ENCODE data around the gene MCM9. TPM values are rescaled to one million over a fixed set of nuclear protein-coding genes. Genes with fewer than 3 reads are reported as not detected.
A peak's percentile ranks its signal among the peaks of the same experiment; 100 is the strongest.

The MCM9 gene
- total RNA-seq, 2 donors from 2014 or later: 13.6 to 24.8 TPM

- no peak for TF ChIP-seq POLR2AphosphoS5 (IDR thresholded peaks at IDR 0.05)
- no peak for TF ChIP-seq POLR2A (IDR thresholded peaks at IDR 0.05)
- no peak for TF ChIP-seq CTCF (IDR thresholded peaks at IDR 0.05)
- DNase-seq (ENCODE audit: low spot score): no peak
- Histone ChIP-seq H3K27ac (no peak overlapping the region), H3K9me3 (no peaks in the 10 kb centered on the region), H3K4me3 (no peak overlapping the region), H3K36me3 (no peaks in the 10 kb centered on the region), H3K4me1 (replicated peaks) (no peaks in the 10 kb centered on the region), H3K27me3 (replicated peaks; ENCODE audit: insufficient read depth) (no peaks in the 10 kb centered on the region)
- intact Hi-C loops (cut with DNase I): no loop called here
- 63% methylated on average over 2 of the region's 2 CpGs for WGBS
These were observed 32.3 kb upstream of the MCM9 start for GRCh38 chr6:118967239-118967638.

GRCh38 chr6:118965843-118966370 is 30.9 kb upstream of the MCM9 start:
- no peak for TF ChIP-seq POLR2AphosphoS5 (IDR thresholded peaks at IDR 0.05)
- no peak for TF ChIP-seq CTCF (IDR thresholded peaks at IDR 0.05)
- TF ChIP-seq POLR2A (IDR thresholded peaks at IDR 0.05): no peak
- 78% methylated on average over 2 of the region's 2 CpGs for WGBS
- intact Hi-C loops (cut with DNase I): no loop called here

DNA sequence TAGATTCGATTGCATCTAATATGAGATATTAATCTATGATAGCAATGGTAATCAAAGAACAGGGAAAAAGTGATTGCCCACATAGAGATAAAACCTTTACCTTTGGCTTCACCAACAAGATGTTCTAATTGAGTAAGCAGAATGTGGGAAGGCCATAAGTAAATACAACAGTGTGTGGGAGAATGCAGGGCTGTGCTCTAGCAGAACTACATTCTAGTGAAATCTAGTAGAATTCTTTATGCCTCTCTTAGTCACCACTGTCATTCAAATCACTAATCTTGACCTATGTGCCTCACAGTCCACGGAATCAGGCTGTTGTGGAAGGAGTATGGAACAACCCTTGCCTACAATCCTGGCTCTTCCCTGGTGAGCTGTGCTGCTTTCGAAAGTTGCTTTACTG is 30.4 kb upstream of the MCM9 start:
- intact Hi-C loops (cut with DNase I): no loop called here
- no peaks in the 10 kb centered on the region for H3K4me1 ChIP-seq (replicated peaks)
- no peak for DNase-seq (ENCODE audit: low spot score)
- 84% methylated on average over 3 of the region's 3 CpGs for WGBS
- H3K27me3 ChIP-seq (replicated peaks; ENCODE audit: insufficient read depth): no peaks in the 10 kb centered on the region
- no peaks in the 10 kb centered on the region for H3K36me3 ChIP-seq
- H3K27ac ChIP-seq: no peak overlapping the region
- H3K4me3 ChIP-seq: no peak overlapping the region
- no peak for TF ChIP-seq POLR2A (IDR thresholded peaks at IDR 0.05)
- TF ChIP-seq CTCF (IDR thresholded peaks at IDR 0.05): no peak
- no peak for TF ChIP-seq POLR2AphosphoS5 (IDR thresholded peaks at IDR 0.05)
- H3K9me3 ChIP-seq: no peaks in the 10 kb centered on the region

More at GRCh38 chr6:118965843-118966370, 30.9 kb upstream of the MCM9 start:
- Histone ChIP-seq H3K27me3 (replicated peaks; ENCODE audit: insufficient read depth) (no peaks in the 10 kb centered on the region), H3K9me3 (no peaks in the 10 kb centered on the region), H3K4me3 (no peak overlapping the region), H3K36me3 (no peaks in the 10 kb centered on the region), H3K27ac (no peak overlapping the region), H3K4me1 (replicated peaks) (no peaks in the 10 kb centered on the region)
- DNase-seq (ENCODE audit: low spot score): no peak

DNA sequence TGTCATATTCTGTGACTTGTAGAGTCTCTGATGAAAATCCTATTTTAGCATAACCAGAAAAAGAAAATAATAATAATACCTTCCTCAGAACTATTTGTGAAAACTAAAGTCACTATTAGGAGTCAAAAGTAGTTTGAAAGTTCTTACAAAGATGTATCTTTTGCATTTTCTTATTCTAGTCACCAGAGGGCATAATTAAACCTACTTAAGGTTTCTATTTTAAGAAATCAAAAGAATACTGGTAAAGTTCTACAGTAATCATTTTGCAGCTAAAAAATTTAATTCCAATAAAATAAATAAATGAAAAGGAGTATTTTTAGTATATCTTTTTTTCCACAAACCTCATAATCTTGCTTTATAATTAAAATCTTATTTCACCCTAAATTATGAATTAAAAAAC is 28.0 kb upstream of the MCM9 start:
- no peak for DNase-seq (ENCODE audit: low spot score)
- Histone ChIP-seq H3K36me3 (no peaks in the 10 kb centered on the region), H3K4me3 (no peak overlapping the region), H3K27ac (no peak overlapping the region), H3K27me3 (replicated peaks; ENCODE audit: insufficient read depth) (no peaks in the 10 kb centered on the region), H3K4me1 (replicated peaks) (no peaks in the 10 kb centered on the region), H3K9me3 (no peaks in the 10 kb centered on the region)
- TF ChIP-seq CTCF (IDR thresholded peaks at IDR 0.05) (peak in 1 of 4 experiments; percentile 26), POLR2AphosphoS5 (IDR thresholded peaks at IDR 0.05) (no peak), POLR2A (IDR thresholded peaks at IDR 0.05) (no peak)
- intact Hi-C loops (cut with DNase I): no loop called here

GRCh38 chr6:118959903-118960302 is 24.9 kb upstream of the MCM9 start:
- WGBS: 72% methylated on average over 4 of the region's 4 CpGs
- TF ChIP-seq POLR2A (IDR thresholded peaks at IDR 0.05): no peak
- no peak for TF ChIP-seq CTCF (IDR thresholded peaks at IDR 0.05)
- TF ChIP-seq POLR2AphosphoS5 (IDR thresholded peaks at IDR 0.05): no peak
- DNase-seq (ENCODE audit: low spot score): no peak
- intact Hi-C loops (cut with DNase I): no loop called here
- Histone ChIP-seq H3K36me3 (no peaks in the 10 kb centered on the region), H3K27me3 (replicated peaks; ENCODE audit: insufficient read depth) (no peaks in the 10 kb centered on the region), H3K9me3 (no peaks in the 10 kb centered on the region), H3K27ac (no peak overlapping the region), H3K4me1 (replicated peaks) (no peaks in the 10 kb centered on the region), H3K4me3 (no peak overlapping the region)
